NCI-H187 (cell line): ENCODE measurements around the gene ABLIM2.

ENCODE experiments used
- DNase-seq, 2 experiments: peaks; one replicate each; lab custom pipeline; 2025; lab: John Stamatoyannopoulos, UW

ABLIM2 gene

GRCh38 chr4:8119877-8120276 lies 38.7 kb downstream of the ABLIM2 start:
- no peak for DNase-seq

- no peak for DNase-seq
Measured at GRCh38 chr4:8118531-8118930, 40.1 kb downstream of the ABLIM2 start.

GRCh38 chr4:8118035-8118434 lies 40.6 kb downstream of the ABLIM2 start:
- no peak for DNase-seq

GRCh38 chr4:8117278-8117682 lies 41.3 kb downstream of the ABLIM2 start:
- no peak for DNase-seq

GRCh38 chr4:8115916-8116315 lies 42.7 kb downstream of the ABLIM2 start:
- DNase-seq, result no peak

- DNase-seq, result no peak
Measured at GRCh38 chr4:8115203-8115520, 43.5 kb downstream of the ABLIM2 start.

- no peak for DNase-seq
Measured at GRCh38 chr4:8114456-8115202, 44.0 kb downstream of the ABLIM2 start.

GRCh38 chr4:8113611-8114377 lies 44.8 kb downstream of the ABLIM2 start:
- no peak for DNase-seq

GRCh38 chr4:8112672-8113071 lies 45.9 kb downstream of the ABLIM2 start:
- DNase-seq, result no peak

GRCh38 chr4:8112036-8112576 lies 46.5 kb downstream of the ABLIM2 start:
- DNase-seq, result no peak

- no peak for DNase-seq
Measured at GRCh38 chr4:8110071-8110986, 48.3 kb downstream of the ABLIM2 start.

GRCh38 chr4:8109406-8110065 lies 49.1 kb downstream of the ABLIM2 start:
- DNase-seq, result no peak

GRCh38 chr4:8108991-8109390 lies 49.6 kb downstream of the ABLIM2 start:
- DNase-seq, result no peak

- no peak for DNase-seq
Measured at GRCh38 chr4:8108261-8108660, 50.4 kb downstream of the ABLIM2 start.

GRCh38 chr4:8107146-8107657 lies 51.4 kb downstream of the ABLIM2 start:
- no peak for DNase-seq

- no peak for DNase-seq
Measured at GRCh38 chr4:8106451-8107025, 52.1 kb downstream of the ABLIM2 start.

GRCh38 chr4:8105306-8106100 lies 53.1 kb downstream of the ABLIM2 start:
- no peak for DNase-seq

- DNase-seq, result no peak
Measured at GRCh38 chr4:8104491-8105305, 53.9 kb downstream of the ABLIM2 start.
